Body of pancreas (tissue), 4 donors: Measurements from ENCODE around the gene INSYN2B.

Source experiments
- CTCF ChIP-seq, 7 experiments: fragments of 450-650 bp in 4 of 7; fragments of 200-600 bp in 3 of 7; sonication (generic) in 3 of 7; IDR thresholded peaks; one replicate each; pipeline ENCODE4 v1.5.1; 2016 to 2019; ENCODE audit warnings: antibody characterized with exemption in 7 of 7
- POLR2A ChIP-seq, 3 donors: fragments of 450-650 bp; IDR thresholded peaks; one replicate each; pipeline ENCODE4 v1.6.1; 2016; ENCODE audit warnings: antibody characterized with exemption in 3 of 3, mild to moderate bottlenecking in 2 of 3

DNA sequence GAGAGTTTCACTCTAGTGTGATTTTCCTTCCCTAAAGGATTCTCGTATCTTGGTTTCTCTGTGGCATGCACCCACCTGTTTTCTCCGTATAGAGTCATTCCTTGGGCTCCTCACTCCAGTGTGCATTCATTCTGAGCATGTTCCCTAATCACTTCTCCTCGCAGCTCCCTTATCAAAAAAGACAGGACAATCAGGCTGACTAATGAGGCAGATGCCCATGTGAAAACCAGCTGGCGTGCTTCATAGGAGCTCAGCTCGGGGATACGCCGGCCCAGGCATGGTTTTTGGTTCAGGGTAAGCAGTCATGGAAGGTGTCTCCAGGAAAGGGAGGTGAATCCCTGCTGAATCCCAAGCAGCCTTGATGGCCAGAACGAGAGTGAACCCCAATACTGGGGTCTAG, 41.2 kb upstream of the INSYN2B start:
- no peak for TF ChIP-seq CTCF (IDR thresholded peaks at IDR 0.05)
- no peak for TF ChIP-seq POLR2A (IDR thresholded peaks at IDR 0.05)
